Breast epithelium (tissue), 4 donors: ENCODE measurements around the gene TRIM28. TPM values are rescaled to one million over a fixed set of nuclear protein-coding genes. Genes with fewer than 3 reads are reported as not detected.

Experiments used
- DNase-seq, 2 donors: peaks; one replicate each; pipeline ENCODE4 v3.0.0-alpha.2; 2019; ENCODE audit warnings: low spot score in 2 of 2
- H3K27ac ChIP-seq, 2 donors: fragments of 200-600 bp; sonication (generic) in 1 of 2; one replicate each; pipeline ENCODE4 v1.5.1; 2016 to 2019; ENCODE audit warnings: mild to moderate bottlenecking in 1 of 2
- H3K27me3 ChIP-seq, 2 donors: fragments of 200-600 bp; sonication (generic) in 1 of 2; one replicate each; pipeline versions ENCODE4 v1.5.1 to v1.6.0; 2017 to 2019; ENCODE audit warnings: control low read depth in 1 of 2, mild to moderate bottlenecking in 1 of 2
- H3K36me3 ChIP-seq: fragments of 200-600 bp; one replicate; pipeline ENCODE4 v1.5.1; 2019
- H3K4me1 ChIP-seq, 2 donors: fragments of 200-600 bp; sonication (generic); one replicate each; pipeline ENCODE4 v1.5.1; 2016 to 2019; ENCODE audit warnings: control low read depth in 1 of 2
- H3K4me3 ChIP-seq, 3 donors: fragments of 200-600 bp; sonication (generic); 1 replicate in 2 of 3; 2 replicates in 1 of 3; pipeline ENCODE4 v1.5.1; 2016 to 2019; ENCODE audit warnings: mild to moderate bottlenecking in 3 of 3, moderate library complexity in 2 of 3
- H3K9me3 ChIP-seq, 2 donors: fragments of 200-600 bp; sonication (generic) in 1 of 2; one replicate each; pipeline ENCODE4 v1.5.1; 2016 to 2019; ENCODE audit warnings: control low read depth in 1 of 2
- CTCF ChIP-seq, 3 donors: fragments of 450-650 bp; IDR thresholded peaks; one replicate each; pipeline ENCODE4 v1.5.1; 2016 to 2017; ENCODE audit warnings: antibody characterized with exemption in 3 of 3, mild to moderate bottlenecking in 3 of 3, moderate library complexity in 3 of 3
- POLR2A ChIP-seq: fragments of 450-650 bp; IDR thresholded peaks from one replicate; pipeline ENCODE4 v1.6.1; 2016; ENCODE audit warnings: antibody characterized with exemption, mild to moderate bottlenecking, moderate library complexity
- POLR2AphosphoS5 ChIP-seq, 3 donors: sonication (generic); formaldehyde crosslinking; IDR thresholded peaks; one replicate each; pipeline ENCODE4 v1.6.1; 2017; ENCODE audit warnings: antibody characterized with exemption in 3 of 3
- intact Hi-C: fragments of 100-400 bp; cut with DNase I; formaldehyde crosslinking; loops from one replicate; pipeline ENCODE4 v1.15.1; 2023; ENCODE audit warnings: low total_unique reads
- total RNA-seq, 3 donors: library from RNA; depleted of rRNA; stranded (reverse); fragments of >200 nt; gene quantifications; one replicate each; pipeline ENCODE4 v1.1.0, GENCODE V29; 2016

Gene TRIM28
- total RNA-seq, 3 donors from 2014 or later, result 110 to 190 (median 173) TPM

DNA sequence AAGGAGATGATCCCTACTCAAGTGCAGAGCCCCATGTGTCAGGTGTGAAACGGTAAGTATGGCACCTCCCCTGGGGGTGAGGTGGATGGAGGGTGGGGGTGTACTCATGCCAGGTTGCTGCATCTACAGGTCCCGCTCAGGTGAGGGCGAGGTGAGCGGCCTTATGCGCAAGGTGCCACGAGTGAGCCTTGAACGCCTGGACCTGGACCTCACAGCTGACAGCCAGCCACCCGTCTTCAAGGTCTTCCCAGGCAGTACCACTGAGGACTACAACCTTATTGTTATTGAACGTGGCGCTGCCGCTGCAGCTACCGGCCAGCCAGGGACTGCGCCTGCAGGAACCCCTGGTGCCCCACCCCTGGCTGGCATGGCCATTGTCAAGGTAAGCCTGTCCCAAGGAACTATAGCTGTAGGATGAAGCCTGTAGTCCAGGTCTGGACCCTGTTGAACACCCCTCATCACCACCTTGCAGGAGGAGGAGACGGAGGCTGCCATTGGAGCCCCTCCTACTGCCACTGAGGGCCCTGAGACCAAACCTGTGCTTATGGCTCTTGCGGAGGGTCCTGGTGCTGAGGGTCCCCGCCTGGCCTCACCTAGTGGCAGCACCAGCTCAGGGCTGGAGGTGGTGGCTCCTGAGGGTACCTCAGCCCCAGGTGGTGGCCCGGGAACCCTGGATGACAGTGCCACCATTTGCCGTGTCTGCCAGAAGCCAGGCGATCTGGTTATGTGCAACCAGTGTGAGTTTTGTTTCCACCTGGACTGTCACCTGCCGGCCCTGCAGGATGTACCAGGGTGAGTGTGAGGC is 5.2 kb downstream of the TRIM28 start:
- peaks cover 23% of the 10 kb centered on the region for H3K36me3 ChIP-seq
- H3K4me3 ChIP-seq, result no peak overlapping the region
- intact Hi-C loops, result no loop called here
- H3K4me1 ChIP-seq, result peaks cover 14 to 26% of the 10 kb centered on the region in 2 donors
- H3K27ac ChIP-seq, result no peak overlapping the region
- H3K9me3 ChIP-seq, result no peaks in the 10 kb centered on the region
- TF ChIP-seq POLR2A (no peak), POLR2AphosphoS5 (IDR thresholded peaks at IDR 0.05) (no peak), CTCF (IDR thresholded peaks at IDR 0.05) (no peak)
- no peak for DNase-seq
- H3K27me3 ChIP-seq, result no peaks in the 10 kb centered on the region

DNA sequence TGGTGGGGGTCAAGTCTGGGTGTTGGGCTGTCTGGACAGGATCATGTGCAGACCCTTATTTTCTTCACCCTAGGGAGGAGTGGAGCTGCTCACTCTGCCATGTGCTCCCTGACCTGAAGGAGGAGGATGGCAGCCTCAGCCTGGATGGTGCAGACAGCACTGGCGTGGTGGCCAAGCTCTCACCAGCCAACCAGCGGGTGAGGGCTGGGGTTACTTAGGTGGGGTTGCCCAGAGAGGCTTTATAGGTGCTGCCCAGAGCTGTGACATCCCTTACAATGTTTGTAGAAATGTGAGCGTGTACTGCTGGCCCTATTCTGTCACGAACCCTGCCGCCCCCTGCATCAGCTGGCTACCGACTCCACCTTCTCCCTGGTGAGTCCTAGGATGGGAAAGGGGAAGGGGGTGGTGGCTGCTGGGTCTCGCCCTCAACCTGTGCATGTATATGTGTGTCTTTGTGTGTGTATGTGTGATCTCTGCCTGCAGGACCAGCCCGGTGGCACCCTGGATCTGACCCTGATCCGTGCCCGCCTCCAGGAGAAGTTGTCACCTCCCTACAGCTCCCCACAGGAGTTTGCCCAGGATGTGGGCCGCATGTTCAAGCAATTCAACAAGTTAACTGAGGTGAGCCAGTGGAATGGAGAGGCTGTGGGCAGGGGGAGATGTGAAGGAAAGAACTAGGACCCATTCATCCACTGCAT is 5.9 kb downstream of the TRIM28 start:
- DNase-seq, result no peak
- no peaks in the 10 kb centered on the region for H3K9me3 ChIP-seq
- H3K4me1 ChIP-seq, result peaks cover 16 to 27% of the 10 kb centered on the region in 2 donors
- intact Hi-C loops, result no loop called here
- no peak for TF ChIP-seq CTCF (IDR thresholded peaks at IDR 0.05)
- TF ChIP-seq POLR2AphosphoS5 (IDR thresholded peaks at IDR 0.05), result no peak
- no peak for TF ChIP-seq POLR2A
- H3K27me3 ChIP-seq, result no peaks in the 10 kb centered on the region
- H3K36me3 ChIP-seq, result peaks cover 23% of the 10 kb centered on the region
- H3K4me3 ChIP-seq, result no peak overlapping the region
- H3K27ac ChIP-seq, result no peak overlapping the region

GRCh38 chr19:58550362-58551122 is 6.7 kb downstream of the TRIM28 start:
- no peak for TF ChIP-seq CTCF (IDR thresholded peaks at IDR 0.05)
- TF ChIP-seq POLR2AphosphoS5 (IDR thresholded peaks at IDR 0.05), result no peak
- TF ChIP-seq POLR2A, result no peak
- DNase-seq, result no peak
- no peaks in the 10 kb centered on the region for H3K9me3 ChIP-seq
- H3K4me1 ChIP-seq, result peaks cover 14 to 23% of the 10 kb centered on the region in 2 donors
- no peaks in the 10 kb centered on the region for H3K27me3 ChIP-seq
- H3K36me3 ChIP-seq, result peaks cover 23% of the 10 kb centered on the region
- intact Hi-C loops, result no loop called here
- H3K4me3 ChIP-seq, result no peak overlapping the region
- H3K27ac ChIP-seq, result no peak overlapping the region

DNA sequence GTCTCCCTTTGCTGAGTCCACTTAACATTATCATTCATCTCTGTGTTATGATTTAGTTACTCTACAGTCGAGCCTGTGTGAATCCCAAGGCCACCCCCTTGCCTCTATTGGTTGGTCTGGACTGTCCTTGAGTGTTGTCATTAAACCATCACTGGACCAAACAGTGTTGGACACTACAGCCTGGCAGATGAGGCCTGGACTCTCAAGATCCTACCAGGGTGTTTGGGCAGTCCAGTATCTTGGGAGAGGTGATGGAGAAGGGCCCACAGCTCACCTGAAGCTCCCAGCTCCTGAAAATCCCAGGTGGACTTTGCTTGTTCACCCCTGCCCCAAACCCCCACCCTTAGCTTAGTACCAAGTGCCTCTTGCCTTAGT is 7.2 kb downstream of the TRIM28 start:
- Histone ChIP-seq H3K9me3 (no peaks in the 10 kb centered on the region), H3K4me3 (no peak overlapping the region), H3K4me1 (peaks cover 9 to 18% of the 10 kb centered on the region in 2 donors), H3K27me3 (no peaks in the 10 kb centered on the region), H3K36me3 (peaks cover 23% of the 10 kb centered on the region), H3K27ac (no peak overlapping the region)
- TF ChIP-seq CTCF (IDR thresholded peaks at IDR 0.05) (no peak), POLR2AphosphoS5 (IDR thresholded peaks at IDR 0.05) (no peak), POLR2A (no peak)
- DNase-seq, result no peak
- intact Hi-C loops, result no loop called here
